H1 (cell line): ENCODE results near the gene FAM9C. TPM values are rescaled to one million over a fixed set of nuclear protein-coding genes. Genes with fewer than 3 reads are reported as not detected.

Experiments used
- CEBPB ChIP-seq: IDR thresholded peaks from 2 replicates; pipeline ENCODE4 v1.6.1; 2012; ENCODE audit warnings: low read depth, low read length
- CTBP2 ChIP-seq: IDR thresholded peaks from 2 replicates; pipeline ENCODE4 v1.7.0; 2011; ENCODE audit warnings: borderline replicate concordance, mild to moderate bottlenecking, moderate library complexity, mixed read lengths, low read length; ENCODE audit not compliant: insufficient read depth, insufficient read length
- EZH2 ChIP-seq: fragments of 200-600 bp; sonication (generic); IDR thresholded peaks from 2 replicates; pipeline ENCODE4 v1.7.1; 2012; ENCODE audit warnings: low read depth, mild to moderate bottlenecking, moderate library complexity, low read length, inconsistent platforms; ENCODE audit not compliant: severe bottlenecking
- NRF1 ChIP-seq: IDR thresholded peaks from 2 replicates; pipeline ENCODE4 v1.6.1; 2011; ENCODE audit warnings: mild to moderate bottlenecking, low read depth, low read length, improper control_type of control experiment
- RFX5 ChIP-seq: IDR thresholded peaks from 2 replicates; pipeline ENCODE4 v1.6.1; 2011; ENCODE audit warnings: low read depth, low read length, improper control_type of control experiment, borderline replicate concordance
- SUZ12 ChIP-seq: fragments of 200-600 bp; sonication (generic); IDR thresholded peaks from 2 replicates; pipeline ENCODE4 v1.6.1; 2012; ENCODE audit warnings: mild to moderate bottlenecking, inconsistent platforms, low read length, moderate library complexity, mixed read lengths
- TBP ChIP-seq: IDR thresholded peaks from 2 replicates; pipeline ENCODE4 v1.6.1; 2011; ENCODE audit warnings: low read depth, low read length, improper control_type of control experiment
- TCF12 ChIP-seq: IDR thresholded peaks from 2 replicates; pipeline ENCODE4 v1.6.1; 2011; ENCODE audit warnings: low read depth, mild to moderate bottlenecking, low read length
- TEAD4 ChIP-seq: IDR thresholded peaks from 2 replicates; pipeline ENCODE4 v1.6.1; 2012; ENCODE audit warnings: low read depth, low read length, inconsistent platforms, mixed read lengths
- YY1 ChIP-seq: IDR thresholded peaks from 2 replicates; pipeline ENCODE4 v1.6.1; 2011; ENCODE audit warnings: low read depth, mild to moderate bottlenecking, low read length
- polyA plus RNA-seq, 7 experiments: library from polyadenylated mRNA; depleted of rRNA in 3 of 7; stranded (reverse) in 5 of 7; unstranded in 2 of 7; fragments of >200 nt in 5 of 7; fragments of 200-250 nt in 2 of 7; gene quantifications; 1 replicate in 5 of 7; 2 replicates in 1 of 7; 4 replicates in 1 of 7; pipeline versions ENCODE4 v1.2.1 to v1.2.3, GENCODE V29; 2011 to 2013; ENCODE audit warnings: missing spikeins in 2 of 7, mixed read lengths in 2 of 7
- total RNA-seq: library from RNA; stranded (reverse); fragmentation: NEBNext Ultra II Directional; extraction: Animal tissue kit (Norgen Biotek cat#: 25700); gene quantifications from 2 replicates; pipeline ENCODE4 v1.2.1, GENCODE V29; 2021

FAM9C gene
- total and polyA plus RNA-seq, 2 of the 8 experiments (the other 6 are each of a cell fraction or from before 2014, with no cell fraction given): not detected

GRCh38 chrX:13033193-13033592 lies 11.2 kb downstream of the FAM9C start (continued):
- TF ChIP-seq TEAD4 (no peak), NRF1 (no peak), SUZ12 (no peak), RFX5 (no peak), TCF12 (no peak), CEBPB (no peak), TBP (no peak), EZH2 (no peak), YY1 (no peak), CTBP2 (no peak)
- TF ChIP-seq, all 59 proteins: peak for 0
